GM12801 (cell line): Measurements from ENCODE around the gene AKAP5.

Experiments used
- TF ChIP-seq, protein P1 (sequence below): IDR thresholded peaks from one replicate; pipeline ENCODE4 v1.5.1; 2011; ENCODE audit warnings: control low read depth; ENCODE audit not compliant: insufficient read length; ENCODE audit errors: extremely low read depth

The AKAP5 gene

DNA sequence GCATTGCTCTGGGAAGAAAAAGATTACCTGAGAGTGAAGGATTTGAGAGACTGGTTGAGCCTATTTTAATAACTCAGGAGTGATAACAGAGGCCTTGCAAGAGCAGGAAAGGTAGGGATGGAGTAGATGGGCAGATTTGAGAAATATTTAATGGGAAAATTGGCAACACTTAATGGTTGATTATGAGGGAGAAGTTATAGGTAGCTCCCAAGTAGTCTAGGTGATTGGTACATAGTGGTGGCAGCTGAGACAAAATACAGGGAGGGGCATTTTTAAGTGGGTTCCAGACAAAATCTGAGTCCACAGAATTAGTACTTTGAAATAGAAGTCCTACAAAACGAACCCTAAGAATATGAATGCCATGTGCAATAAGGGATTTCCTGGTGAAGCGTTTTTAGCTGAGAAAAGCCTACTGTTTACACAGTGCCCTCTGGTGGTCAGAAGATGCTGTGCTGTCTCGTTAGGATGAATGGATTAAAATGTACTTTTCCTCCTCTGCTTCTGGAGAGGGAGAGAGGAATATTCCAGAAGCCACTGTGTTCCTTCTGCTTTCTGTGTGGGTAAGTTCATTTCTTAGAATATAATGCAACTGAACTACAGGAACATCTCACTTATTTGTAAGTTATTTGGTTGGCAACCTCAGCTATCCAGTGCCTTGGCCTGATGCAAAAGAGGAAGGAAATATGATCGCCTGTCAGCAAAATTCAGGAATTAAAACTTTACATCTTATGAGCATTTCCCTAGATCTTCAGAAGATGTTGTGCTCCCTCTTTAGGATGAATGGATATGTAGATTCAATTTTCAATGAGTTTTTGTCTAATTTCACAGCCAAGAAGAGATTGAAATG lies 45.7 kb downstream of the AKAP5 start:
- TF ChIP-seq, protein P1, sequence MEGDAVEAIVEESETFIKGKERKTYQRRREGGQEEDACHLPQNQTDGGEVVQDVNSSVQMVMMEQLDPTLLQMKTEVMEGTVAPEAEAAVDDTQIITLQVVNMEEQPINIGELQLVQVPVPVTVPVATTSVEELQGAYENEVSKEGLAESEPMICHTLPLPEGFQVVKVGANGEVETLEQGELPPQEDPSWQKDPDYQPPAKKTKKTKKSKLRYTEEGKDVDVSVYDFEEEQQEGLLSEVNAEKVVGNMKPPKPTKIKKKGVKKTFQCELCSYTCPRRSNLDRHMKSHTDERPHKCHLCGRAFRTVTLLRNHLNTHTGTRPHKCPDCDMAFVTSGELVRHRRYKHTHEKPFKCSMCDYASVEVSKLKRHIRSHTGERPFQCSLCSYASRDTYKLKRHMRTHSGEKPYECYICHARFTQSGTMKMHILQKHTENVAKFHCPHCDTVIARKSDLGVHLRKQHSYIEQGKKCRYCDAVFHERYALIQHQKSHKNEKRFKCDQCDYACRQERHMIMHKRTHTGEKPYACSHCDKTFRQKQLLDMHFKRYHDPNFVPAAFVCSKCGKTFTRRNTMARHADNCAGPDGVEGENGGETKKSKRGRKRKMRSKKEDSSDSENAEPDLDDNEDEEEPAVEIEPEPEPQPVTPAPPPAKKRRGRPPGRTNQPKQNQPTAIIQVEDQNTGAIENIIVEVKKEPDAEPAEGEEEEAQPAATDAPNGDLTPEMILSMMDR, result peak; percentile 34

DNA sequence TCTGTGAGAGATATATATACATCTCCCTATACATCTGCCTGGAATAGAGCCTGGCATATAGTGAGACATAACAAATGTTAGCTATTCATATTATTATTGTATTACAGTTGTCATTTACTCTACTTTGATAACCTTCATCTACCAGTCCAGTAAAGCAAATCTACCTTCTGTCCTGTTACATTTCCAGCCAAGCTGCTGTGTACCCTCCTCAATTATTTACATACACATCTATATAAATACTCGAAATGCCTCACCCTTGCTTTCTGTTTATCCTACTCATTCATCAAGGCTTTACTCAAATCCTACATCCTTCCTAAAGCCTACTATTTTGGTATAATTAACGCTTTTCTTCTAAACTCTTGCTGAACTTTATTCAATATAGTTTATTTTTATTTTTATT lies 48.0 kb downstream of the AKAP5 start:
- TF ChIP-seq, protein P1, result no peak

DNA sequence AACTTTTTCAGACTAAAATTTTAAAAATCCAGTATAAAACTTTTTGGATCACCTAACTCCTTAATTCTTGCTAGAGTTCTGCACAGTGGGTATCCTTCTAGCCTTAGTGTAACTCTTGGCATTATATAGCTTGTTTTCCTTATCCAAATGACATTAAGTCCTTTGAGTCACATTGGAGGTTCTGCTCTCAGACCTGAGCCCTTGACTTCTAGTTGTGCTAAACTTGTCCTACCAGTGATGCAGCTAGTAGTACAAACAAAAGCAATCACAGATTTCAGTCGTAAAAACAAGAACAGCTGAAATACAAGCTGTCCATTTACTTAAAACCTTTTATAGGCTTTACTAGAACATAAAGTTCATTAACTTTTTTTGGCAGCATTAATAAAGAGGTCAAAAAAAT lies 49.8 kb downstream of the AKAP5 start:
- TF ChIP-seq, protein P1, result no peak

DNA sequence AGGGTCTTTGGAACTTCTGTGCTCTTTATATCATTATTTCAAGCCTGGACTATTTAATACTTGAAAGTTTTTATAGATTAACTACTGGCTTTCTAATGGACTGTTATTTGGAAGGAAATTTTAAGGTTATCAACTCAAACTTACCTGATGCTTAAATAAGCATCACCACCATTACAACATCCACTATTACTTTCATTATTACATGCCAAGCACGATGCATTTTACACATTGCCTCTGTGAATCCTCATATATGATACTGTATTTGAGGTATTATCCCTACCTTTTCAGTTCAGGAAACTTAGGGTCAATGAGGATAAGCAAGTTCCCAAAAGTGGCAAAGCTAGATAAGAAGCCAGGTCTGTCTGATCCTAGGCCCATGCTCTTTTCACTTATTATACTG lies 51.7 kb downstream of the AKAP5 start:
- TF ChIP-seq, protein P1, result no peak

DNA sequence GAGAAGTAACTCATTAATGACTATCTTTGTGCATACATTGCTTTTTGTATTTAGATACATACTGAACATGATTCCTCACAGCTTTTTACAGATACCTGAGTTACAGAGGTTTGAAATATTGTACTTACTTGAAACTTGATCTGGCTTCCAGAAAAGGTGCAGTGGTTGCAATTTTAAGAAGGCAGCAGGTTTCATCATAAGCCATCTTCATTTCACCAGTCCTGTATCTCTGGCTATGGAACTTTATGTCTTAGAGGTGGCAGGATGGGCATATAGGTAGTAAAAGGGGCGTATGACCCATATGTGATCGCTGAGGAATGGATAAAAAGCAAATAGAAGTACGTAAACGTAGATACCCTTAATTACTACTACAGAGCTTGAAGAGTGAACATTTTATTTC lies 52.9 kb downstream of the AKAP5 start:
- TF ChIP-seq, protein P1, result no peak

DNA sequence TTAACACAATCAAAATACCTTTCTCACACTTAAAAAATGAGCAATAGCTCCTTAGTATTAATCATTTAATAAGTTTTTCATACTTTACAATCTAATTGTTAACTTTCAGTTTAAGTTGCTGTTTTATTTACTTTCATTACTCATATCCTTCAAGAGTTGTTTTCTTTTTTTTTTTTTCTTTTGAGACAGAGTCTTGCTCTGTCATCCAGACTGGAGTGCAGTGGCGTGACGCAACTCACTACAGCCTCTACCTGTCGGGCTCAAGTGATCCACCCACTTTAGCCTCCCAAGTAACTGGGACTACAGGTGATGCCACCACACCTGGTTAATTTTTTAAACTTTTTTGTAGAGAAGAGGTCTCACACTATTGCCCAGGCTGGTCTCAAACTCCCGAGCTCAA lies 55.4 kb downstream of the AKAP5 start:
- TF ChIP-seq, protein P1, result no peak

DNA sequence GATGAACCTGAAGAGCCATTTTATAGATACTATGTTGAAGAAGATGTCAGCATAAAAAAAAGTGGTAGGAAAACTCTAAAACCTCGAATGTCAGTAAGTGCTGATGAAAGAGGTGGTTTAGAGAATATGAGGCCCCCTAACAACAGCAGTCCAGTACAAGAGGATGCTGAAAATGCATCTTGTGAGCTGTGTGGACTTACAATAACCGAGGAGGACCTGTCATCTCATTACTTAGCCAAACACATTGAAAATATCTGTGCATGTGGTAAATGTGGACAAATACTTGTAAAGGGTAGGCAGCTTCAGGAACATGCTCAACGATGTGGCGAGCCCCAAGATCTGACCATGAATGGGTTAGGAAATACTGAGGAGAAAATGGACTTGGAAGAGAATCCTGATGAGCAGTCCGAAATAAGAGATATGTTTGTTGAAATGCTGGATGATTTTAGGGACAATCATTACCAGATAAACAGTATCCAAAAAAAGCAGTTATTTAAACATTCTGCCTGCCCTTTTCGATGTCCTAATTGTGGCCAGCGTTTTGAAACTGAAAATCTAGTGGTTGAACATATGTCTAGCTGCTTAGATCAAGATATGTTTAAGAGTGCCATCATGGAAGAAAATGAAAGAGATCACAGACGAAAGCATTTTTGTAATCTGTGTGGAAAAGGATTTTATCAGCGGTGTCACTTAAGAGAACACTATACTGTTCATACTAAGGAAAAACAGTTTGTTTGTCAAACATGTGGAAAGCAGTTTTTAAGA lies 57.5 kb downstream of the AKAP5 start:
- TF ChIP-seq, protein P1, result no peak
